DOHH2 (cell line): ENCODE data around the gene RCAN3.

ENCODE experiments used
- H3F3A ChIP-seq: fragments of 200-600 bp; sonication (generic), shearing (Covaris generic); 2 replicates; pipeline ENCODE4 v1.6.0; 2016; ENCODE audit warnings: antibody characterized with exemption, mild to moderate bottlenecking; ENCODE audit not compliant: control insufficient read depth, insufficient read depth
- H3K27ac ChIP-seq: fragments of 200-600 bp; sonication (generic); 2 replicates; pipeline ENCODE4 v1.5.1; 2014; ENCODE audit warnings: low read depth, mild to moderate bottlenecking, low read length, moderate library complexity
- H3K27me3 ChIP-seq: fragments of 200-600 bp; sonication (generic); 2 replicates; pipeline ENCODE4 v1.6.1; 2014; ENCODE audit warnings: mild to moderate bottlenecking, low read length, mixed read lengths; ENCODE audit not compliant: control insufficient read depth
- H3K36me3 ChIP-seq: fragments of 200-600 bp; sonication (generic); 2 replicates; pipeline ENCODE4 v1.6.1; 2014; ENCODE audit warnings: mild to moderate bottlenecking, low read length, moderate library complexity, mixed read lengths; ENCODE audit not compliant: control insufficient read depth
- H3K4me1 ChIP-seq: fragments of 200-600 bp; sonication (generic); 2 replicates; pipeline ENCODE4 v1.6.1; 2014; ENCODE audit warnings: mild to moderate bottlenecking, low read length, mixed read lengths; ENCODE audit not compliant: control insufficient read depth
- H3K4me2 ChIP-seq: fragments of 200-600 bp; sonication (generic); 2 replicates; pipeline ENCODE4 v1.6.0; 2014; ENCODE audit warnings: mild to moderate bottlenecking, low read length, moderate library complexity
- H3K4me3 ChIP-seq: fragments of 200-600 bp; sonication (generic); 2 replicates; pipeline ENCODE4 v1.5.1; 2014; ENCODE audit warnings: mild to moderate bottlenecking, low read length, mixed read lengths
- H3K79me2 ChIP-seq: fragments of 200-600 bp; sonication (generic); 2 replicates; pipeline ENCODE4 v1.6.1; 2014; ENCODE audit warnings: mild to moderate bottlenecking, low read length, mixed read lengths; ENCODE audit not compliant: control insufficient read depth
- H3K9me2 ChIP-seq: fragments of 200-600 bp; sonication (generic); replicated peaks from 2 replicates; pipeline ENCODE4 v1.6.1; 2014; ENCODE audit warnings: mild to moderate bottlenecking, low read length, mixed read lengths; ENCODE audit not compliant: control insufficient read depth
- H3K9me3 ChIP-seq: fragments of 200-600 bp; sonication (generic); 2 replicates; pipeline ENCODE4 v1.6.1; 2014; ENCODE audit warnings: antibody characterized with exemption, low read length, mixed read lengths; ENCODE audit not compliant: control insufficient read depth, insufficient read depth
- H4K20me1 ChIP-seq: fragments of 200-600 bp; sonication (generic); 2 replicates; pipeline ENCODE4 v1.6.0; 2014; ENCODE audit warnings: low read depth, mild to moderate bottlenecking, antibody characterized with exemption, low read length, moderate library complexity; ENCODE audit not compliant: control insufficient read depth, insufficient read depth
- EZH2phosphoT487 ChIP-seq: fragments of 200-600 bp; sonication (generic); IDR thresholded peaks from 2 replicates; pipeline ENCODE4 v1.6.1; 2017; ENCODE audit warnings: borderline replicate concordance, mild to moderate bottlenecking, antibody characterized with exemption, low read length, moderate library complexity, mixed read lengths
- TF ChIP-seq, protein P1 (sequence below): fragments of 200-600 bp; sonication (generic); IDR thresholded peaks from one replicate; pipeline ENCODE4 v1.5.1; 2014; ENCODE audit warnings: antibody characterized with exemption, mild to moderate bottlenecking, low read depth, low read length; ENCODE audit not compliant: poor library complexity, severe bottlenecking

RCAN3 gene

GRCh38 chr1:24507405-24507804 is 4.8 kb downstream of the RCAN3 start:
- Histone ChIP-seq H3K9me2 (no peaks in the 10 kb centered on the region), H3K4me3 (no peak overlapping the region), H3K27me3 (no peaks in the 10 kb centered on the region), H4K20me1 (no peaks in the 10 kb centered on the region; the same call in 1 of the 2 replicates), H3K36me3 (peaks cover 3% of the 10 kb centered on the region; the same call in 1 of the 2 replicates), H3K79me2 (peaks cover 34% of the 10 kb centered on the region), H3K4me2 (no peak overlapping the region), H3K4me1 (peaks cover 34% of the 10 kb centered on the region), H3K27ac (no peak overlapping the region), H3F3A (peaks cover 7% of the 10 kb centered on the region; the same call in 1 of the 2 replicates), H3K9me3 (no peaks in the 10 kb centered on the region)
- no peak for TF ChIP-seq EZH2phosphoT487
- TF ChIP-seq, protein P1, sequence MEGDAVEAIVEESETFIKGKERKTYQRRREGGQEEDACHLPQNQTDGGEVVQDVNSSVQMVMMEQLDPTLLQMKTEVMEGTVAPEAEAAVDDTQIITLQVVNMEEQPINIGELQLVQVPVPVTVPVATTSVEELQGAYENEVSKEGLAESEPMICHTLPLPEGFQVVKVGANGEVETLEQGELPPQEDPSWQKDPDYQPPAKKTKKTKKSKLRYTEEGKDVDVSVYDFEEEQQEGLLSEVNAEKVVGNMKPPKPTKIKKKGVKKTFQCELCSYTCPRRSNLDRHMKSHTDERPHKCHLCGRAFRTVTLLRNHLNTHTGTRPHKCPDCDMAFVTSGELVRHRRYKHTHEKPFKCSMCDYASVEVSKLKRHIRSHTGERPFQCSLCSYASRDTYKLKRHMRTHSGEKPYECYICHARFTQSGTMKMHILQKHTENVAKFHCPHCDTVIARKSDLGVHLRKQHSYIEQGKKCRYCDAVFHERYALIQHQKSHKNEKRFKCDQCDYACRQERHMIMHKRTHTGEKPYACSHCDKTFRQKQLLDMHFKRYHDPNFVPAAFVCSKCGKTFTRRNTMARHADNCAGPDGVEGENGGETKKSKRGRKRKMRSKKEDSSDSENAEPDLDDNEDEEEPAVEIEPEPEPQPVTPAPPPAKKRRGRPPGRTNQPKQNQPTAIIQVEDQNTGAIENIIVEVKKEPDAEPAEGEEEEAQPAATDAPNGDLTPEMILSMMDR = no peak

GRCh38 chr1:24508911-24509310 is 6.3 kb downstream of the RCAN3 start:
- no peaks in the 10 kb centered on the region for H3K9me3 ChIP-seq
- no peak overlapping the region for H3K4me3 ChIP-seq
- no peaks in the 10 kb centered on the region for H3K9me2 ChIP-seq
- TF ChIP-seq EZH2phosphoT487 = no peak
- TF ChIP-seq, protein P1 = no peak
- no peaks in the 10 kb centered on the region; the same call in 1 of the 2 replicates for H4K20me1 ChIP-seq
- no peaks in the 10 kb centered on the region for H3K27me3 ChIP-seq
- H3K4me1 ChIP-seq = peaks cover 27% of the 10 kb centered on the region
- H3K4me2 ChIP-seq = no peak overlapping the region
- no peak overlapping the region for H3K27ac ChIP-seq
- peaks cover 26% of the 10 kb centered on the region for H3K79me2 ChIP-seq
- peaks cover 4% of the 10 kb centered on the region; the same call in 1 of the 2 replicates for H3F3A ChIP-seq
- peaks cover 3% of the 10 kb centered on the region; the same call in 1 of the 2 replicates for H3K36me3 ChIP-seq

- H3K36me3 ChIP-seq = no peaks in the 10 kb centered on the region
- no peak overlapping the region for H3K4me3 ChIP-seq
- H3F3A ChIP-seq = 0 out of 2 replicates have a peak, but pooled peaks cover 6% of the 10 kb centered on the region
- no peaks in the 10 kb centered on the region for H3K9me3 ChIP-seq
- H3K79me2 ChIP-seq = no peaks in the 10 kb centered on the region
- H3K4me2 ChIP-seq = no peak overlapping the region
- H4K20me1 ChIP-seq = no peaks in the 10 kb centered on the region
- H3K9me2 ChIP-seq = no peaks in the 10 kb centered on the region
- H3K27me3 ChIP-seq = no peaks in the 10 kb centered on the region
- H3K4me1 ChIP-seq = no peaks in the 10 kb centered on the region
- no peak overlapping the region for H3K27ac ChIP-seq
- TF ChIP-seq, protein P1 = no peak
- no peak for TF ChIP-seq EZH2phosphoT487
Observed at GRCh38 chr1:24513706-24514105, 11.1 kb downstream of the RCAN3 start.
